Ovary (tissue), 9 donors: ENCODE results near the gene LYPD1. TPM values are rescaled to one million over a fixed set of nuclear protein-coding genes. Genes with fewer than 3 reads are reported as not detected.

Source experiments
- DNase-seq, 5 donors: peaks; one replicate each; pipeline ENCODE4 v3.0.0-alpha.2; 2019 to 2020
- H3K27ac ChIP-seq, 2 donors: fragments of 200-600 bp; one replicate each; pipeline versions ENCODE4 v1.5.1 to v1.8.0; 2019 to 2022
- H3K27me3 ChIP-seq: fragments of 200-600 bp; one replicate; pipeline ENCODE4 v1.8.0; 2022
- H3K36me3 ChIP-seq: fragments of 200-600 bp; sonication (generic); one replicate; pipeline ENCODE4 v1.5.1; 2019
- H3K4me1 ChIP-seq: one replicate; pipeline ENCODE4 v1.8.1; 2013; ENCODE audit warnings: mild to moderate bottlenecking, moderate library complexity; ENCODE audit not compliant: insufficient read depth
- H3K4me3 ChIP-seq: fragments of 200-600 bp; sonication (generic); one replicate; pipeline ENCODE4 v1.5.1; 2017
- H3K9me3 ChIP-seq, 2 donors: fragments of 200-600 bp in 1 of 2; sonication (generic) in 1 of 2; one replicate each; pipeline versions ENCODE4 v1.5.1 to v1.8.1; 2013 to 2019; ENCODE audit warnings: mild to moderate bottlenecking in 1 of 2, moderate library complexity in 1 of 2
- CTCF ChIP-seq, 3 donors: fragments of 450-650 bp in 2 of 3; fragments of 200-600 bp in 1 of 3; IDR thresholded peaks; one replicate each; pipeline versions ENCODE4 v1.5.1 to v1.8.0; 2016 to 2022; ENCODE audit warnings: antibody characterized with exemption in 3 of 3, mild to moderate bottlenecking in 1 of 3
- EP300 ChIP-seq: sonication (generic); formaldehyde crosslinking; IDR thresholded peaks from one replicate; pipeline ENCODE4 v1.6.1; 2017; ENCODE audit warnings: antibody characterized with exemption
- POLR2A ChIP-seq: fragments of 450-650 bp; IDR thresholded peaks from one replicate; pipeline ENCODE4 v1.6.1; 2017; ENCODE audit warnings: antibody characterized with exemption, mild to moderate bottlenecking, moderate library complexity
- WGBS, 3 donors: extraction: QIAGEN DNeasy Blood & Tissue Kit in 1 of 3; methylation state at CpG; one replicate each; pipeline versions ENCODE4 v1.1.5 to v1.1.7; 2013 to 2017; 5-methylcytosine and 5-hydroxymethylcytosine counted together
- intact Hi-C, 4 donors: fragments of 100-400 bp; cut with DNase I; formaldehyde crosslinking; loops; one replicate each; pipeline versions ENCODE4 v1.11.0 to v1.15.1; 2022 to 2023
- polyA plus RNA-seq, 2 donors: library from polyadenylated mRNA; stranded (reverse); fragments of 200-250 nt in 1 of 2; fragments of 350-450 nt in 1 of 2; fragmentation: Illumina TruSeq in 1 of 2; extraction: RNeasy Lipid Tissue Mini Kit (QIAGEN cat#74804) in 1 of 2; gene quantifications; one replicate each; pipeline ENCODE4 v1.2.3, GENCODE V29; 2013 to 2014
- total RNA-seq, 7 donors: library from RNA; depleted of rRNA in 2 of 7; stranded (reverse); fragments of >200 nt in 2 of 7; fragmentation: NEBNext Ultra II Directional in 3 of 7; extraction: Animal tissue kit (Norgen Biotek cat#: 25700) in 3 of 7; gene quantifications; one replicate each; pipeline versions ENCODE4 v1.1.0 to v1.2.4, GENCODE V29; 2016 to 2023
- donor health status: DM: no; HTN: no; CAD: no; lungs with moderate emphysema.
- donor health status: DM: no; HTN: no; CAD: no.
- donor health status: Bipolar disorder and iron deficiency.
- donor health status: DM: yes; HTN: yes; CAD: no.
- donor health status: DM: no; HTN: no; CAD: no.
- donor health status: DM: yes; HTN: yes; CAD: no.

Gene LYPD1
- total and polyA plus RNA-seq, 9 donors: 0.83 to 77.3 (median 6.9) TPM; not detected in 2

- no peaks in the 10 kb centered on the region for H3K4me1 ChIP-seq
- H3K4me3 ChIP-seq: no peak overlapping the region
- TF ChIP-seq CTCF (IDR thresholded peaks at IDR 0.05) (no peak), POLR2A (no peak), EP300 (no peak)
- H3K36me3 ChIP-seq: no peaks in the 10 kb centered on the region
- no peaks in the 10 kb centered on the region for H3K27me3 ChIP-seq
- H3K27ac ChIP-seq: no peak overlapping the region
- 90 to 94% (median 91%) methylated on average over 3 of the region's 3 CpGs for WGBS, 3 donors
- H3K9me3 ChIP-seq: no peaks in the 10 kb centered on the region
- intact Hi-C loops: no loop called here
- DNase-seq: no peak
Measured at GRCh38 chr2:132659331-132659730, 10.7 kb downstream of the LYPD1 start.

- Histone ChIP-seq H3K9me3 (no peaks in the 10 kb centered on the region), H3K36me3 (no peaks in the 10 kb centered on the region), H3K4me1 (no peaks in the 10 kb centered on the region), H3K27ac (no peak overlapping the region), H3K27me3 (no peaks in the 10 kb centered on the region), H3K4me3 (no peak overlapping the region)
- no peak for DNase-seq
- TF ChIP-seq CTCF (IDR thresholded peaks at IDR 0.05): no peak
- no peak for TF ChIP-seq POLR2A
- TF ChIP-seq EP300: no peak
- WGBS, 3 donors: 11 to 26% (median 11%) methylated on average over 7 of the region's 7 CpGs
- intact Hi-C loops: no loop called here
Measured at GRCh38 chr2:132656266-132656975, 13.6 kb downstream of the LYPD1 start.

DNA sequence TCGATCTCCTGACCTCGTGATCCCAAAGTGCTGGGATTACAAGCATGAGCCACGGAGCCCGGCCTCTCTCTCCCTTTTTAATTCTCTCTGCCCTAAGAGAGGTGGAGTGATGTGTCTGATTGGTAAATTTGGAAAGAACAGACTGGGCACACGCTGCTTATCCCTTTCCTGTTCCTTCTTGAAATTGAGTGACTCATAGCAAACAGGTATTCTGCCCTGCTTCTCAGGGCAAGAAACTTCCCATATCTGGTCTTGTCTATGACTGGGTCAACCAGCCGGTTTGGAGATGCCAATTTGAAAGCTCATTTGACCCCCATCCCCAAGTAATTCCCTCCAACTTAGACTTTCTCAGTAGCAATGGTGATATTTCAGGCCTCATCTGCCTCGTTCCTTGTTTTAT is 15.0 kb downstream of the LYPD1 start:
- Histone ChIP-seq H3K4me1 (no peaks in the 10 kb centered on the region), H3K27me3 (no peaks in the 10 kb centered on the region), H3K9me3 (no peaks in the 10 kb centered on the region), H3K4me3 (no peak overlapping the region), H3K36me3 (no peaks in the 10 kb centered on the region), H3K27ac (no peak overlapping the region)
- TF ChIP-seq POLR2A (no peak), CTCF (IDR thresholded peaks at IDR 0.05) (no peak), EP300 (no peak)
- 93 to 97% (median 96%) methylated on average over 7 of the region's 7 CpGs for WGBS, 3 donors
- intact Hi-C loops: no loop called here
- no peak for DNase-seq

DNA sequence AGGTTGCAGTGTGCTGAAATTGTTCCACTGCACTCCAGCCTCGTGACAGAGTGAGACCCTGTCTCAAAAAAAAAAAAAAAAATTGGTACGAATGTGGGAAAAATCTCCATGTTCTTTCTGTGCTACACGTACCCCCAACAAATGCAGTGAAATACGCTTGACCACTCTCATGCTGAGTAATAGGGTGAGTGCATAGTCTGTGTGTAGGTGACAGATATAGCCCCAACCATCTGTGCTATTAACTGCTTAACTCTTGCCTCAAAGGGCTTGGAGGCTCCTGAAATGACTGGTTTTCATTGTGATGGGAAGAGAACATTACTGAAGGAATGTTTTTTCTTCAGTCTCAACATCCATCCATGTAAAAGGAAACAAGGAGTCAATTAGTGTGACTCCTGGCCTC is 15.7 kb downstream of the LYPD1 start:
- TF ChIP-seq EP300 (no peak), POLR2A (no peak), CTCF (IDR thresholded peaks at IDR 0.05) (no peak)
- no peak overlapping the region for H3K4me3 ChIP-seq
- H3K27ac ChIP-seq: no peak overlapping the region
- H3K36me3 ChIP-seq: no peaks in the 10 kb centered on the region
- WGBS, 3 donors: 69 to 81% (median 79%) methylated on average over 4 of the region's 4 CpGs
- H3K27me3 ChIP-seq: no peaks in the 10 kb centered on the region
- H3K4me1 ChIP-seq: no peaks in the 10 kb centered on the region
- intact Hi-C loops: no loop called here
- DNase-seq: no peak
- H3K9me3 ChIP-seq: no peaks in the 10 kb centered on the region
